ENCODE data around the gene SMPX.

DNA sequence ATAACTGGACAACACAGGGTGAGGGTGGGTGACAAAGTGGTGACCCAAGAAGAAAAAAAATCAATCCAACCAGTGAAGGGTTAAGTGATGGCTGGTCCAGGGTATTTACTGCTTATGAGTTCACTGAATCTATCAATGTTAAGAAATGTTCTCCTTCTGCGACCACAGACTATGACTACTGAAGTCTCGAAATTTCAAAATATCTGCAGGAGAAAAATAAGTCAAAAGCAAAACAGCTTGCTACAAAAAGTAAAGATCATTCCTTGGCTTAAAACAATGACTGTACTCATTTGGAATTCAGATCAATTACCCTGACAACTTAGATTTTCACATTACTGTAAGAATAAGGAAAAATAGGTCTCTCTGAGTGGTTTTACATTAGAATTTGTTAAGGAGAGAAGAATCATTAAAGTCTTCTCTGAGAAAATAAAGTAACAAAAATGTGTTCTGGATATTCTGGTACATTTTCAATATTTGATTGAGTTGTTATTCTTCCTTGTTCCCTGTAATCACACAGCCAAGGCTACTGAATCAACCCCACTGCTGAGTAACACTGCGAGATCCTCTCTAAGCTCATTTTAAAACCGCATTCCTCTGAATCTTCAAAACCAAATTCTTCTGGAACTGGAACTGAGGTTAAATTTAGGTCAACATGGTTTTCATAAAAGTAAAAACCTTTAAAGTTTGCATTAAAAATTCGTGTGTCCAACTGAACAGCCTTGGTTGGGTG lies 22.7 kb downstream of the SMPX start:
- TF ChIP-seq, protein P1, sequence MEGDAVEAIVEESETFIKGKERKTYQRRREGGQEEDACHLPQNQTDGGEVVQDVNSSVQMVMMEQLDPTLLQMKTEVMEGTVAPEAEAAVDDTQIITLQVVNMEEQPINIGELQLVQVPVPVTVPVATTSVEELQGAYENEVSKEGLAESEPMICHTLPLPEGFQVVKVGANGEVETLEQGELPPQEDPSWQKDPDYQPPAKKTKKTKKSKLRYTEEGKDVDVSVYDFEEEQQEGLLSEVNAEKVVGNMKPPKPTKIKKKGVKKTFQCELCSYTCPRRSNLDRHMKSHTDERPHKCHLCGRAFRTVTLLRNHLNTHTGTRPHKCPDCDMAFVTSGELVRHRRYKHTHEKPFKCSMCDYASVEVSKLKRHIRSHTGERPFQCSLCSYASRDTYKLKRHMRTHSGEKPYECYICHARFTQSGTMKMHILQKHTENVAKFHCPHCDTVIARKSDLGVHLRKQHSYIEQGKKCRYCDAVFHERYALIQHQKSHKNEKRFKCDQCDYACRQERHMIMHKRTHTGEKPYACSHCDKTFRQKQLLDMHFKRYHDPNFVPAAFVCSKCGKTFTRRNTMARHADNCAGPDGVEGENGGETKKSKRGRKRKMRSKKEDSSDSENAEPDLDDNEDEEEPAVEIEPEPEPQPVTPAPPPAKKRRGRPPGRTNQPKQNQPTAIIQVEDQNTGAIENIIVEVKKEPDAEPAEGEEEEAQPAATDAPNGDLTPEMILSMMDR (IDR thresholded peaks at IDR 0.05; ENCODE audit: insufficient read depth, low read length), result no peak
- TF ChIP-seq GABPA (IDR thresholded peaks at IDR 0.05; ENCODE audit: low read depth) (no peak), POLR2AphosphoS5 (IDR thresholded peaks at IDR 0.05; ENCODE audit: low read depth) (no peak)
- TF ChIP-seq, protein P2, sequence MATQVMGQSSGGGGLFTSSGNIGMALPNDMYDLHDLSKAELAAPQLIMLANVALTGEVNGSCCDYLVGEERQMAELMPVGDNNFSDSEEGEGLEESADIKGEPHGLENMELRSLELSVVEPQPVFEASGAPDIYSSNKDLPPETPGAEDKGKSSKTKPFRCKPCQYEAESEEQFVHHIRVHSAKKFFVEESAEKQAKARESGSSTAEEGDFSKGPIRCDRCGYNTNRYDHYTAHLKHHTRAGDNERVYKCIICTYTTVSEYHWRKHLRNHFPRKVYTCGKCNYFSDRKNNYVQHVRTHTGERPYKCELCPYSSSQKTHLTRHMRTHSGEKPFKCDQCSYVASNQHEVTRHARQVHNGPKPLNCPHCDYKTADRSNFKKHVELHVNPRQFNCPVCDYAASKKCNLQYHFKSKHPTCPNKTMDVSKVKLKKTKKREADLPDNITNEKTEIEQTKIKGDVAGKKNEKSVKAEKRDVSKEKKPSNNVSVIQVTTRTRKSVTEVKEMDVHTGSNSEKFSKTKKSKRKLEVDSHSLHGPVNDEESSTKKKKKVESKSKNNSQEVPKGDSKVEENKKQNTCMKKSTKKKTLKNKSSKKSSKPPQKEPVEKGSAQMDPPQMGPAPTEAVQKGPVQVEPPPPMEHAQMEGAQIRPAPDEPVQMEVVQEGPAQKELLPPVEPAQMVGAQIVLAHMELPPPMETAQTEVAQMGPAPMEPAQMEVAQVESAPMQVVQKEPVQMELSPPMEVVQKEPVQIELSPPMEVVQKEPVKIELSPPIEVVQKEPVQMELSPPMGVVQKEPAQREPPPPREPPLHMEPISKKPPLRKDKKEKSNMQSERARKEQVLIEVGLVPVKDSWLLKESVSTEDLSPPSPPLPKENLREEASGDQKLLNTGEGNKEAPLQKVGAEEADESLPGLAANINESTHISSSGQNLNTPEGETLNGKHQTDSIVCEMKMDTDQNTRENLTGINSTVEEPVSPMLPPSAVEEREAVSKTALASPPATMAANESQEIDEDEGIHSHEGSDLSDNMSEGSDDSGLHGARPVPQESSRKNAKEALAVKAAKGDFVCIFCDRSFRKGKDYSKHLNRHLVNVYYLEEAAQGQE (IDR thresholded peaks at IDR 0.05; ENCODE audit: insufficient replicate concordance, low read depth), result no peak

Measured in HL-60 (cell line).